GM18526 (cell line): ENCODE data around the gene AEBP1.

Source experiments
- POLR2A ChIP-seq: IDR thresholded peaks from 3 replicates; pipeline ENCODE4 v1.6.1; 2011; ENCODE audit not compliant: insufficient read length; ENCODE audit errors: extremely low read depth

AEBP1 gene

DNA sequence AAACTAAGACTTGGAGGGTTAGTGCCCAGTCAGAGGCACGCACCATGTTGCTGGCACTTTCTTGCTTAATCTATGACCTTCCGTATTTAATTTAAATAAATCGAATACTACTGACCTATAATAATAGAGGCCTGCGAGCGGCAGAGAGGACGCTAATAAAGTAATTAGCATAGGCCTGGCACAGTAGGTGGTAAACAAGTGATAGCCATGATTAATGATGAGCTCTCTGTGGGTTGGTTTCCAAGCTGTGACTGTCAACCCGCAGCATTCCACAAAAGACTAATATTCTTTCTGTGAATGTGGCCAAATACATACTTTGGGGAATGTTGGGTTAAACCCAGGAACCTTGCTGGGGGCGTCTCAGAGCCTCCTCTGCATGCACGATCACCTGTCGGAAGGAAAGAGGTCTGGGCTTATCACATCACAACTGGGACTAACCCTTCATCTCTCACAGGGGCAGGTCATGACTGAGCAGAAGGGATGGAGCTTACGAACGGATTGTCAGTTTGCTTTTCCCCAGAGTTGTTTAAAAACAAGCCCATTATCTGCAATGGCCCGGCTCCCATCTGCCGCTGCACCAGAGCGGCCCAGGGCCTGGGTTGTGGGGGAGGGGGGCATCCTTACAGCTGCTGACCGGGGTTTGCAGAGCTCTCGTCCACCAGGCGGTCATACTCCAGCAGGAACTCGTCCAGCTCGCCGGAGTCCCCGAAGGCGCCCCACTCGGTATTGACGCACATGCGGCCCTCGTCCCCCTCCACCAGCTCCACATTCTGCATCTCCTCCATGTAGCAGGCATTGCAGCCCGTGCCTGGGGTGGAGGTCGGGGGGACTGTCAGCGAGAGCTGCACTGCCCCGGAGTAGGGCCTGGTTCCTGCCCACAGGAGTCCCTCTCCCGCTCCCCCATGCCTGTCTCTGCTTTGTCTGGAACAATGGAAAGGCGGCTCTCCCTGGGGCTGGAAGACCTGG lies 43.2 kb downstream of the AEBP1 start:
- TF ChIP-seq POLR2A = no peak

- no peak for TF ChIP-seq POLR2A
Observed at GRCh38 chr7:44148166-44148565, 44.0 kb downstream of the AEBP1 start.

- no peak for TF ChIP-seq POLR2A
Observed at GRCh38 chr7:44148961-44149536, 44.9 kb downstream of the AEBP1 start.

DNA sequence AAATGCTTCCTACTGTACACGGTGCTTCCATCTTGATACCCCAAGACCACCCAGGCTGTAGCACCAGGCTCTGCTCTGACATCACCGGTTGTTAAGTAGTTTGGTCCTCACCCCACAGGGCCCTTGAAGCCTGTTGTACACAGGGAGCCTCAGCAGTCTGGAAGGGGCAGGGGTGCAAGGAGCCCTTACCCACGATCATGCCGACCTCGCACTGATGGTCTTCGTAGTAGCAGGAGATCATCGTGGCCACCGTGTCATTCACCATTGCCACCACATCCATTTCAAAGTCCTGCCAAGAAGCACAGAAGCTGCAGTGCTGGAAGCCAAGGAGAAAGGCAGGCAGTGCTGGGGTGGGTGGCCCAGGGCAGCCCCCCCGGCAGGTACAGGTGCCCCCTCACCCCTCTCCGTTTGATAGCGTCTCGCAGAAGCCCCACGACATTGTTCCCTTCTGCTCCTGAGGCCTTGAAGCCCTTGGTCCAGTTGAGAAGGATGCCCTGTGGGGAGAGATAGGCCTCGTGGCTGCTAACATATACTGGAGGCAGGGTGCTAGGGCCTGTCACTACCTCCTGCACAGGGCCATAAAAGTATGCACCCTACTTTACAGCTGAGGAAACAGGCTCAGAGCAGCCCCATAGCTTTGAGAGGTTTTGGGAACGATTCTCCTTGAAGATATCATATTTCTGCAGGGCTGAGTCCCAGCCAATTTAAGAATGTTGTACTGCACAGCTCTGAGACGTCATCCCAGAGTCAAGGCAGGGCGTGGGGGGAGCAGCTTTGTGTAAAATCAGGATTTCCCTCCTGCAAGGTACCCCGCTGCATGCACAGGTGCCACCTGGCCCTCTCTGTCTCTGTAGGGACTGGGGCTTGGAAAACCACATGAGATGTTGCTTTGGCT lies 45.7 kb downstream of the AEBP1 start:
- TF ChIP-seq POLR2A = no peak

DNA sequence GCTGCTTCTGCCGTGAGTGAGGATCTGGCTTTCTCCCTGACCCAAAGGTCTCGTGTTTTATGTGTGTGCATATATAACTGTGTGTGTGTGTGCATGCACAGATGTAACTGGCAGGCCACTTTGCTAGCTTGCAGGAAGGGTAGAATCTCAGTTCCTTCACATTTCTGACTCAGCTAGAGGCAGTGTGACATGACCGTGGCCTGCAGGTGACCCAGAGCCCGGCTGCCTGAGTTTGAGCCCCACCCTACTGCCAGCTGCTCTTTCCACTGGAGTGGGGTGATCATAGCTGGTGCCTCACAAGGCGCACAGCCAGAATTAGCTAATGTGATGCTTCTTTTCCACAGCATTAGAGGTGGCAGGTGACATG lies 46.3 kb downstream of the AEBP1 start:
- no peak for TF ChIP-seq POLR2A

- TF ChIP-seq POLR2A = no peak
Observed at GRCh38 chr7:44150966-44151941, 47.1 kb downstream of the AEBP1 start.

DNA sequence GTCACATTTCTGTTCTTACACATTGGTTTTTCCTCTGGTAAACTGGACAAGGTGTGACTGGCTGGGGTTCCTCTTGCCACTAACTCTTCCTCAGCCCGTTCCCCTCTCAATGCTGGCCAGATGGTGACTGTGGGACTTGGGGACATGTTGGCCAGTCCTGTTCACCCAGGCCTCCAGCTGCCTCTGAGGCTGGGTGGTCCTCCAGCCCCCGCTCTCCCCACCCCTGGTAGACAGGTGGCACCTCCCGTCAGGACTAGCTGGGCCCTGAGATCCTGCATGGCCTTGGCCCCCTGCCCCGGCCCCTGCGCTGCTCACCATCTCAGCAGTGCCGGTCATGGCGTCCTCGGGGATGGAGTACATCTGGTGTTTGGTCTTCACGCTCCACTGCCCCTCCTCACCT lies 47.8 kb downstream of the AEBP1 start:
- no peak for TF ChIP-seq POLR2A

DNA sequence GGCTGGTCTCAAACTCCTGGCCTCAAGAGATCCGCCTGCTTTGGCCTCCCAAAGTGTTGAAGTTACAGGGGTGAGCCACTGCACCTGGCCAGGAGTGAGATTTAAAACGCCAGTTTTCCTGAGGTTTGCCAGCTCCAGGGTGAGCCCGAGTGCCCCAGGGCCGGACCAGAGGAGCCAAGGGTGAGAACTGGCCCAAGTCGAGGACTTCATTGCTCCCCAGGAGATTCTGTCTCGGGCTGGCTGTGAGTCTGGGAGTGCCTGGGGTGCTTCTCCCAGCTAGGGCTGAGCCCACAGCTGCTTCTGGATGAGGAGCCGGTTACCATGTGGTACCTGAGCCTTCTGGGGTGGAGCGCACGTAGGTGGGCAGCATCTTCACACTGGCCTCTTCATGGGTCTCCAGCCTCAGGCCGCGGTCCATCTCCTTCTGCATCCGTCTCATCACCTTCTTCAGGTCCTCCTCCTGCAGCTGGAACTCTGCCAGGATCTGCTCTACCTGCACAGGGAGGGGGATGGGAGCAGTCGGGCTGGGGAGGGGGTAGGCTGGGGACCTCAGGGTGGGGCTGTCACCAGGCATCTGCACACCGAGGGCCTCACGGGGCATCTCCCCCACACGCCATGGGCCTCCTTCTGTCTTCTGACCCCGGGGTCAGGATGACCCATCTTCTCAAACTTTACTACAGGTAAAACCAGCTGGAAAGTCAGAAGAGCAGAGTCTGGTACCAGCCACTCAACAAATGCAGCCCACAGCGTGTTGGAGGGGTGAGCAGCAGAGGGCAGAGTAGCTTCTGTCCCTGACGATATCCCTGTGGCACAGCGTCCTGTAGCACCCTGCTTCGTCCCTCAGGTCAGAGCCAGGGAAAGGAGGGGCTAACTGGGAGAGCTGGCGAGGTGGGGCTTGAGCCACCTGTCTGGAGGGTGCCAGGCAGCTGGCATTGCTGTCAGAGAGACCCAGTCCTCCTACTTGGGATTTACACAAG lies 49.1 kb downstream of the AEBP1 start:
- TF ChIP-seq POLR2A = no peak

DNA sequence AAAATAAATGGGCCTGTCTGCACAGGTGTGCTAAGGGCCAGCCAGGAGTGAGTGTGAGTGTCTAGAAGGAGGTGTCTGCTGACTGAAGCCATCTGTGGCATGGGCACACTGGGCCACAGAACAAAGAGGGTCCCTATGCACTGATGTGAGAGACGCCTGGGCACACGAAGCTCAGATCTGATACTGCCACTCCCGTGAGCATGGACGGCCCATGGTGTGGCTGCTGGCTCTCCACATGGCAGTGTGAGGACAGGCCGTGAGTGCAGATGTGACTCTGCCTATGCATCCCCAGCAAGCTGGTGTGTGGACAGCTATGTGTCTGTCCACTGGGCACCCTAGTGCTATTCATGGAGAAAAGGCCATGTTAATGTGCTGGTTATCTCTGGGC lies 49.8 kb downstream of the AEBP1 start:
- no peak for TF ChIP-seq POLR2A

DNA sequence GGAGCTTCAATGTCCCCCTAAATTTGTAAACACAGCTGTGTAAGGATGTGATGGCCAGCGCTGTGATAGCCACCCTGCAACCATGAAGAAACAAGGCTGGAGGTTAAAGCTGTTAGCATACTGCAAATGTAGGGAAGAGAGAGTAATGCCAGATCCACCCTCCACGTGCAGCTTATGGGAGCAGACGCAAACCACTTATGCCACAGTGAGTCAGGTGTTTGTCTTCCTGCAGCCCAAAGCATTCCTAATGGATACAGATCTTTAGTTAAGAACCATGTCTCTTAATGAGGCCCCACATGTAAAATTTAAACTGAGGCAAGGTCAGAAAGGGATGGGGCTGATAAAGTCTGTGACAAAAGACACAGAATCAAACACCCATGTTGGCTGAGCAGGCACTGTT lies 50.6 kb downstream of the AEBP1 start:
- TF ChIP-seq POLR2A = no peak

DNA sequence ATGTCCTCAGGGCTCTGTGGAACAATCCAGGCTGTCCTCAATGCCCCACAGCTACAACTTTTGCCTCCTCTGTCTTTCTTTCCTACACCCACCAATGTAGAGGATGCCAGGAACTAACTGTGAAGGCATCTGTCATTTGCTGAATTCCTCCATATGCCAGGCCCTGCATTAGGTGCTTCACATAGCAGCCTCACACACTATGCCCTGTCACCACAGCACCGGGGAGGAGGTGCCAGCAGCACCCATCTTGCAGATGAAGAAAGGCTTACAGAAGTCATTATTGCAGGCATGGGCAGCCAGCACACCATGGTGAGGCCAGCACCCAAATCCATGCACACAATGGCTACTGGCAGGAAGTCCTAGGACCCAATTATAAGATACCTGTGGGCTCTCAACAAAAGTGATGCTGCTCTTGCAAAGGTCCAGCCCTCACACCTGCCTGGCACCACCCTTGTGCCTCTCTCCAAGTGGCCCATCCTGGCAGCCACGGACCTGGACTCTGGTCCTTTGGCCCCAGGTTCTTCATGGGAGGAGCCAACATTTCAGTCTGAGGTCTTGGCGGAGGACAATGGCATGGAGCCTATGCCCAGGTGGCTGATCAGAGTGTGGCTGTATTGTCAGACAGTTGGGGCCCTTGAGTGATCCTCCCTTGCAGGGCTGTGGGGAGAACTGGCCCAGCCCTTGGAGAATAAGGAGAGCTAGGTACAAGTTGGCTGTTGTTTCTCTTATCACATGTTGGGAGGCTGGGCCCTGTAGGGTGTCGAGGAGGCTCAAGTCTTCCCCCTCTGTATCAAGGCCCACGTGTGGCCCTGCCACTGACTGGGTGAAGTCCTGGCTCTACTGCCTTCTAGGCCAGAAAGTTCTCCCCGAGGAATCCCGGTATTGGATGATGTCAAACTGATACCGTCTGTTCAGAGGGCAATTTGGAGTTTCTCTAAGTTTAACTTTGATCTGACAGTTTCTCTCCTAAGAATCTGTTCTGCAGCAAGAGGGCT lies 51.3 kb downstream of the AEBP1 start:
- no peak for TF ChIP-seq POLR2A

DNA sequence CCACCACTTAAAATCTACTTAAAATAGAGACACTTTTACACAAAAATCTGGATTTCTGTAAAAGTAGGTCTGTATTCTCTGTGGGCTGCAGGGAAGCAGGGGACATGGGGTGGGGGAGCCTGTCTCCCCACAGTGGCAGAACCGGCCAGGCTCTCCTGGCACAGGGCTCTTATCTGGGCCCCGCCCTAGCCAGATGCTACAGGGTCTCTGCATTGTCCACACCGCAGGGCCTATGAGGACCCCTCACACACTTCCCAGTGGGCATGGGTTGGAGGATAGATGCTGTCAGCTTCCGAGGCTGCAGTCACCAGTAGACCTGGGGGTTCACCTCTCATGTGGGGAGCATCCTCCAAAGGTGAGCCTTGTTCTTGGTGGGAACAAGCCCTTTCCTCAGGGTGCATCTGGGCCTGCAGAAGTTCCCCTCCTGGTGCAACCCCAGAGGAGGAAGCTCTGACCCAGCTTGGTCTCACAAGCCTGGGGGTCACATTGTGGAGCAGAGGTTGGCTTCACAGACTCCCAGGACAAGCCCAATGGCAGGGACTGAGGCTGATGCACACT lies 52.4 kb downstream of the AEBP1 start:
- TF ChIP-seq POLR2A = no peak
